HG03039 (cell line): Measurements from ENCODE around the gene EPB41L4B.
"Not testable (repeated sequence)": the region's sequence is repeated elsewhere in the genome, so short reads cannot be mapped to it uniquely, and the experiment has no call there.

Source experiments
- ATAC-seq: cut with Tn5 transposase; IDR thresholded peaks from one replicate; pipeline ENCODE4 v1.9.1; 2021; ENCODE audit warnings: mild to moderate bottlenecking, moderate library complexity; ENCODE audit not compliant: unreplicated experiment

EPB41L4B gene

DNA sequence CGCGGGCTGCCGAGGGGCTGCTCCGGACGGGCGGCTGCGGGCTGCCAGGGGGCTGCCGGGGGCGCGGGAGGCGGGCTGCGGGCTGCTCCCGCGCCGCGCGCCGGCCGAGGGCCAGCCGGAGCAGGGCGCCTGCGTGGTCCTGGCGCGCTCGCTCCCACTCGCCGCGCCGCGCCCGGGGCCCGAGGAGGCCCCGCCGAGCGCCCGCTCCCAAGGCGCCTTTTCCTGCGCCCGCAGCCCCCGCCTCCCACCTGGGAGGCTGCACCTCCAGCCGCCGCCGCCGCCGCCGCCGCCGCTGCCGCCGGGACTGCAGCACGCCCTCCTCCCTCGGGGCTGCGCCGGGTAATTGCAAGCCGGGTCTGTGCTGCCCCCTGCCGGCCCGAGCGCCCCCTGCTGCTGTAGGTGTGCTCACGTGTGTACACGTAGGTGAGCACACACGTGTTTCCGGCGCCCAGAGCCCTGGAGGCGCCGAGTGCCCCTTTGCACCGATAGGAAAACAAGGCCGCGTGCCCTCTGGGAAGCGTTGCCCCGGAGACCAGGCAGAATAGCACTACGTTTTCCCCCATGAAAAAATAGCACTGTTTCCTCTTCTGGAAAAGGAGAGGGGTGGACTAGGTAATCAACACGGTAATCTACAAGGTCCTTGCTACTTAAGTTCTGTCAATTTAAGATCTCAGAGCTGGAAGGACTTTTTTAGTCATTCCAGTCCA is at the start of gene EPB41L4B:
Gene EPB41L4B (minus strand): TSS at position 318 of the 707 bp plus-strand sequence. CDS start 613 bp downstream, outside the sequence.
- ATAC-seq, result peak; percentile 97

DNA sequence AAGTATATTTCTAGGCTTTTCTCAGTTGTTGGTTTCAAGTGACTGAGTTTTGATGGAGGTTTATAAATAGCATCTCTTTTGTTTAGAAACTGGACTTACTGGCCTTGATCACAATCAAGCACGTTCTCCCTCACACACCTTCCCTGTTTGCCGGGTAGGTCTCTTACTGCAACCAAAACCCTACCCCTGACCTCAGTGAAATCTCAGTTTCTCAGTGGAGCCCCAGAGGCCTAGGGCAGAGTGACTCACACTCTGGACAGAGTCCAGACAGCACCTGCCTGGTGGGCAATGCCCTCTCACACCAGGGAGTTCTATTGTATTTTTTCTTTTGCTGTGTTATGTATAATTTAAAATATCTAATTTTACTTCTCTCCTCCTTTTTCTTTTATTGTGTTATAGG is 48.4 kb upstream of the EPB41L4B start:
- ATAC-seq, result no peak

DNA sequence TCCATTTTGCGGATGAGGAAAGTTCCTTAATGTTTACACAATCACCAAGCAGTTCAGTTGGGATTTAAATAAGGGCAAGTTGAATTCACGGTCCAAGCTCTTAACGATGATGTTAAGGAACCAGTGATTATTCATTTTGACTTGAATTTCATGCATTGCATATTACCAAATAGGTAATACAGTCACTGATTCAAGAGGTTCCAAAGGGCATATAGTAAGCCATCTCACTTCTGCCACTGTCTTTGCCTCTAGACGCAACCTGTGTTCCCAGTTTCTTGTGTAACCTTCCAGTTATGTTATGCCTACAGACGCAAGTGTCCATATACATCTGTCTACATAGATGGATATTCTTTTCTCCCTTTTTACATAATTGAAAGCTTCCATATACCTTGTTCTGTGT is 39.9 kb upstream of the EPB41L4B start:
- ATAC-seq, result no peak

DNA sequence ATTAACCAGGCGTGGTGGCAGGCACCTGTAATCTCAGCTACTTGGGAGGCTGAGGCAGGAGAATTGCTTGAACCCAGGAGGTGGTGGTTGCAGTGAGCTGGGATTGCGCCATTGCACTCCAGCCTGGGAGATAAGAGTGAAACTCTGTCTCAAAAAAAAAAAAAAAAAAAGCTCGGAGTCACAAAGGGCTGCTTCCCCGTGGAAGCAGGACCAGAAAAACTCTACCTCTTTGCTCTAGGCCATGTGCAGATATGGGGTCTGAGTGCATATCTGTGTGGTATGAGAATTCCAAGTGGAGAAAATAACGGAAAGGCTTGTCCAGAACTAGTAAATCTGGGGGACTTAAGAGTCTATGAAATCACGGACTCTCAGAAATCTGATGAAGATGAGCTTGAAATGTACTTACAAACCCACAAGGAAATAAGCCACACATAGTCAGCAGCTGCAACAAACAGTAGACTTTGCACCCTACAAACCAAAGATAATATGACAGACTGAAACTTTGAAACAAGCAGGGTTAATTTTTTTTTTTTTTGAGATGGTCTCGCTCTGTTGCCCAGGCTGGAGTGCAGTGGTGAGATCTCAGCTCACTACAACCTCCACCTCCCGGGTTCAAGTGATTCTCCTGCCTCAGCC is 38.2 kb upstream of the EPB41L4B start:
- not testable (repeated sequence) for ATAC-seq

GRCh38 chr9:109355564-109356297 is 34.9 kb upstream of the EPB41L4B start:
- no peak for ATAC-seq

- no peak for ATAC-seq
Measured at GRCh38 chr9:109354190-109354589, 33.3 kb upstream of the EPB41L4B start.

GRCh38 chr9:109351032-109351431 is 30.2 kb upstream of the EPB41L4B start:
- ATAC-seq, result no peak

GRCh38 chr9:109349421-109349846 is 28.6 kb upstream of the EPB41L4B start:
- ATAC-seq, result no peak

DNA sequence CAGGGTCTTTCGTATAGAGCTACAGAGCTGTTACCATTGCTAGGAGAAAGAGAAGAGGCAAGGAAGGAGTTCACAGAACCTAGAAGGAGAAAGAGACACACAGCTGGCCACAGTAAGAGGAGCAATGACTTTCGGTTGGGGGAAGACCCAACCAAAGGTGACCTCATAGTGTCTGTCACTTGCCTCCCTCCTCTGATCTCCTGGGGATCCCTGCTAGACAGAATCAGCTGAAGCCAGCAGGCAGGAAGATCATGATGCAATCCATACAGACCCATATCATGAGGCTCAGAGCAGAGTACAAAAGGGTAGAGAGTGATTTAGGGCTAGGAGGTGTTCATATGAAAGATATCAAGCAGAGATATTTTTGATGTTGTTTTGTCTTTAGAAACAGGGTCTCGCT is 26.0 kb upstream of the EPB41L4B start:
- no peak for ATAC-seq

DNA sequence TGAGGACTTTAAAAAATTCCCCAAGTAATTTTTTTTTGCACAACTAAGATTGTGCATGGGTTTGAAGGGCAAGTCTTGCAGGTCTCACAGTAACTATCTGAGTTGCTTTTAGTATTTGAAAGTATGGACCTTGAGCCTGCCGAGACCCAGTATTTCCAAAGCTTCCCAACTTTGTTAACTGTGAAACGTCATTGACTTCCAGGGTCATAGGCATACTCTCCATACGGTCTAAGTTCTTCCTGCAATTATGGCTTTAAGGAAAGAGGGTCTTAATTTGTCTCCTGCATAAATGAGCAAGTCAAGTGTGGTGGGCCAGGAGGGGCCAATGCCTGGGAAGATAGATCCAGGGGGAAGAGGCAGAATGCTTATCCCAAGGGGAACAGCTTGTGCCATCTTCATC is 24.0 kb upstream of the EPB41L4B start:
- no peak for ATAC-seq

- ATAC-seq, result no peak
Measured at GRCh38 chr9:109342878-109343277, 22.0 kb upstream of the EPB41L4B start.

DNA sequence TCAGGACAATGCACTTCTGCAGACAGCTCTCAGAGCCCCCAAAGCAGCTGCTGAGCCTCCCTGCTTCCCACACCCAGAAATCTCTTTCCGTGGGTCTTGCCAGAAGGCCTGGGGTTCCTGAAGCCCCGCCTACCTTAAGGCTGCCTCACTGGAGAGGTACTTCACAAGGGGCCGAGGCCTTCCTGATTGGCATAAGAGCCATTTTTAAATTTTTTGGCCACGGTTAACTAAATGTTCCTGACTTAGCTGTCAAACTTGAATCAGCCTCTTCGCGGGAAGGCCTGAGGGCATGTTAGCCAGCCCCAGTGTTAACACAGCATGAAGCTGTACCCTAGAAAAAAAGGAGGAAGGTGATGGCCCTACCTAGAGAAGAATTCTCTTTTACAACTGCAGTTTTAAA is 20.7 kb upstream of the EPB41L4B start:
- no peak for ATAC-seq

DNA sequence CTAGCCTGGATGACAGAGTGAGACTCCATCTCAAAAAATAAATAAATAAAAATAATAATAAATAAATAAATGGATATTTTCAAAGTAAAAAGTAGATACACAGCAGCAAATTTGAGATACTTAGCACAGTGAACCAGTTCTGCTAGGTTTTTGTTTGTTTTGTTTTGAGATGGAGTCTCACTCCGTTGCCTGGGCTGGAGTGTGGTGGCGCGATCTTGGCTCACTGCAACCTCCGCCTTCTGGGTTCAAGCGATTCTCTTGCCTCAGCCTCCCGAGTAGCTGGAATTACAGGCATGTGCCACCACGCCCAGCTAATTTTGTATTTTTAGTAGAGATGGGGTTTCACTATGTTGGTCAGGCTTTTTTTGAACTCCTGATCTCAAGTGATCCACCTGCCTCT is 20.1 kb upstream of the EPB41L4B start:
- not testable (repeated sequence) for ATAC-seq

DNA sequence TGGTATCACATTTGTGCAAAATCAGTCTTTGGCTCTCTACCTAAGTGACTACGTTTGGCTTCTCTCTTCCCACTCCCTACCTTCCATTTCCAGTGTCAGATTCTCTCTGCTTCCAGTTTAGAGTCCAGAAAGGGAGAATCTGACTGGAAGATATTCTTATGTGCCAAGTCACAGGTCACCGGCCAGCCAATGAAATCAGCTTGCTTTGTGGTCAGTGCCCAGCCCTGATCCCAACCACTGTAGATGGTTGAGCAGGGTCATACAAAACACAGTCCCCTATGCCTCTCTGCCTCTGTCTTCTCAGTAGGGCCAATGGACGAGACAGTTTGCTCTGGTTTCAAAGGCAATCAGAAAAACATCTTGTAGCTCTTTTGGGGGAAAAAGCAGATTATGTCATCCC is 15.6 kb upstream of the EPB41L4B start:
- no peak for ATAC-seq

GRCh38 chr9:109335929-109336328 is 15.1 kb upstream of the EPB41L4B start:
- no peak for ATAC-seq

DNA sequence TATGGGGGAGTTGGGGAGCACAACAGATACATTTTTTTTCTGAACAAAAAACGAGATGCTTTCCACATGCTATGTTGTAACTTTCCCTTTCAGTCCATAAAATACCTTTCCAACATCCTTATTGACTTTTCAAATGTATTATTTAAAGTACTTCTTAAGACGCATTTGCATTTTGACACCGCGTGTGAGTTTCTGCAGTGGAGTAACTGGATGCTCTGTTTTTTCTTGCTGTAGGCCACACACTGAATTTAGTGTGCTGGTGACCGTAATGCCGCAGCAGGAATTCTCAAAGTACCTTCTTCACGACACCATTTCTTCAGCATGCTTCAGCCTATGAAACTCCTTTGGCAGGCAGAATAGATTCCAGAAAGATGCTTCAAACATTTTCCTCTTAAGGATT is 14.3 kb upstream of the EPB41L4B start:
- no peak for ATAC-seq

GRCh38 chr9:109331353-109331752 is 10.5 kb upstream of the EPB41L4B start:
- no peak for ATAC-seq

GRCh38 chr9:109329638-109330258 is 8.9 kb upstream of the EPB41L4B start:
- no peak for ATAC-seq

DNA sequence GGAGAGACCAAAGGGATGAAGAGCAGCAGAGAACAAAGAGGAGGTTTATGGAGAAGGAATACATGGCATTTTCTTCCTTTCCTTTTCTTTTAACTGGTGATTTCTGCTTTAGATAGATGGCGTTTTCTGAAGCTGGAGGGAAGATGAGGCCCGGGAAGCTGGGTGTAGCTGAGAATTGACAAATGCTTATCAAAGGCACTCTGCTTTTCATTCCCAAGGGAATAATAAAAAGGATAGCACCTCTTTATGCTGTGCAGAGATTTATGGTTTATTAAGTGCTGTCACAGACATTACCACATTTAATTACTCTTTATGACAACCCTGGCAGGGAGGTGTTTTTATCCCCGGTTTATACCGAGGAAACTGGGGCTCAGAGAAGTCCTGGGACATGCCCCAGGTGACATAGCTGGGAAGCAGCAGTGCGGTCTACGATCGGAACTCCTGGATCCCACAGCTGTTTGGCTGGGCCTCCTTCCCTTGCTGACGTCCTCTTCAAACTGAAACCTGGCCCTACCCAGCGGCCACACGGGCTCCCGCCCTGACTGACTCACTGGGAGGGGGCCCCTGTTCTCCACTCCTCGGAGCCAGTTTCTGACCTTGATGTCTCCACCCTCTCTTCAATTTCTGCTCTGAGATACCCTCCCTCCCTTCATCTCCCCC is 8.2 kb upstream of the EPB41L4B start:
- ATAC-seq, result no peak

DNA sequence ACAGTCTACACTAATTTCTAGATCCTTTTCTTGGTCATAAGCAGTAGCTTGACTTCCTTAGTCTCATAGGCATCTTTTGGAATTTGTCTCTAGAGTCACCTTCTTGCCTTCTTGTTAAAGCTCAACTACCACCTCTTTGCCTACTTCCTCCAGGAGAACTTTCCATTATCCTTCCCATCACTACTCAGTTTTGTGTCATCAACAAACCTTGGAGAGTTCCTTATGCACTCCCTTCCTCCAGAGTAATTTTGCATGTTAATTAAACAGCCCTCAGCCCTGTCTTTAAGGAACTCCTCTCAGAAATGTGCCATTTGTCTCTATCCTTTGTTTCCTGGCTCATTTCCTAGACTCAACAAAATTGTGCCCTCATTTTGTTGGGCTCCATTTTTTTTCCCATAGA is 4.2 kb upstream of the EPB41L4B start:
- ATAC-seq, result no peak

GRCh38 chr9:109323771-109324170 is 2.9 kb upstream of the EPB41L4B start:
- no peak for ATAC-seq
